Thymus (tissue), 11 donors: ENCODE data around the gene NBAS. TPM values are rescaled to one million over a fixed set of nuclear protein-coding genes. Genes with fewer than 3 reads are reported as not detected.
"Not testable (repeated sequence)": the region's sequence is repeated elsewhere in the genome, so short reads cannot be mapped to it uniquely, and the experiment has no call there.

Experiments
- DNase-seq, 9 donors: peaks; one replicate each; pipeline ENCODE4 v3.0.0-alpha.2; 2013; ENCODE audit warnings: low spot score in 9 of 9, low read depth in 6 of 9, missing footprints in 1 of 9
- H3K27ac ChIP-seq, 2 donors: one replicate each; pipeline ENCODE4 v1.5.1; 2013; ENCODE audit warnings: control low read depth in 1 of 2, low read depth in 1 of 2, low read length in 1 of 2, mild to moderate bottlenecking in 1 of 2, moderate library complexity in 1 of 2
- H3K27me3 ChIP-seq, 2 donors: one replicate each; pipeline ENCODE4 v1.5.1; 2013; ENCODE audit warnings: low read length in 1 of 2; ENCODE audit not compliant: control insufficient read depth in 2 of 2, insufficient read depth in 1 of 2
- H3K36me3 ChIP-seq, 2 donors: one replicate each; pipeline ENCODE4 v1.5.1; 2013; ENCODE audit warnings: low read length in 1 of 2, mild to moderate bottlenecking in 1 of 2, moderate library complexity in 1 of 2; ENCODE audit not compliant: control insufficient read depth in 2 of 2, insufficient read depth in 2 of 2
- H3K4me1 ChIP-seq, 2 donors: one replicate each; pipeline ENCODE4 v1.5.1; 2013; ENCODE audit warnings: low read length in 2 of 2; ENCODE audit not compliant: control insufficient read depth in 2 of 2, insufficient read depth in 2 of 2
- H3K4me3 ChIP-seq, 2 donors: one replicate each; pipeline ENCODE4 v1.5.1; 2013; ENCODE audit warnings: low read length in 2 of 2, control low read depth in 1 of 2, mild to moderate bottlenecking in 1 of 2
- H3K9me3 ChIP-seq, 2 donors: one replicate each; pipeline ENCODE4 v1.5.1; 2013; ENCODE audit warnings: low read length in 1 of 2, mild to moderate bottlenecking in 1 of 2; ENCODE audit not compliant: control insufficient read depth in 2 of 2, insufficient read depth in 1 of 2
- WGBS: extraction: QIAGEN DNeasy Blood & Tissue Kit; methylation state at CpG from one replicate; pipeline ENCODE4 v1.1.7; 2013; 5-methylcytosine and 5-hydroxymethylcytosine counted together
- polyA plus RNA-seq: library from polyadenylated mRNA; stranded (reverse); fragments of 200-250 nt; gene quantifications from one replicate; pipeline ENCODE4 v1.2.3, GENCODE V29; 2013
- total RNA-seq: library from RNA; stranded (reverse); fragments of 120-200 nt; gene quantifications from one replicate; pipeline ENCODE4 v1.2.4, GENCODE V29; 2013
- donor health status: healthy.

Gene NBAS
- total and polyA plus RNA-seq, 2 donors: 31.4 to 36.9 TPM

DNA sequence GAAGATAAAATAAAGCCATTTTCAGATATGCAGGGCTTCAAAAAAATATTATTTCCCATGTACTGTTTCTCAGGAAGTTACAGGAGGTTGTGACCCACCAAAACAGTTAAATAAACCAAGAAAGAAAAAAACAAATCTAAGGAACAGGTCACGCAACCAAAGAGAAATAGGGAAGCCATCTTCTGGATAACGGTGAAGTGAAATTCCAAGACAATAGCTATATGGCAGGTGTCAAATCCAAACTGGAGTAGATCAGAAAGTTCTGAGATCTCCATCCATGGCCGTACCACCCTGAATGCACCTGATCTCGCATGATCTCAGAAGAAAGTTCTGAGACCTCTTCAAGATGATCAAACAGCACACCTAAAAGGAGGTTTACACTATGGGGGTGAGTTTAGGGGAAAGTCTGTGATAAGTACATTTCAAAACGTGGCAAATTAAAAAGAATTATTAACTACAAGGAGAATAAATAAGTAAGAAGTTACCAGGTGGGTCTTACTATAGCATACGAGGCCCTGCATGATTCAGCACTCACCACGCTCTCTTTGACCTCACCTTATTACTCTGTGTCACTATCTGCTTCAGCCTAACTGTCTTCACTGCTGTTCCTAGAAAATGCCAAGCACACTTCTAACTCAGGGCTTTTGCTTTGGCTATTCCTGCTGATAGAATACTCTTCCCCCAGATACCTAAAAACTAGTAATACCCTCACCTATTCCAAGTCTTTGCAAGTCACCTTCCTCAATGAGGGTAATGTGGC is 29.9 kb downstream of the NBAS start:
- no peak overlapping the region for H3K27ac ChIP-seq
- no peaks in the 10 kb centered on the region for H3K9me3 ChIP-seq
- no peaks in the 10 kb centered on the region for H3K4me1 ChIP-seq
- H3K27me3 ChIP-seq: no peaks in the 10 kb centered on the region
- WGBS: 97% methylated on average over 7 of the region's 7 CpGs
- DNase-seq: no peak
- H3K4me3 ChIP-seq: no peak overlapping the region
- peaks cover 10 to 11% of the 10 kb centered on the region in 2 donors for H3K36me3 ChIP-seq

DNA sequence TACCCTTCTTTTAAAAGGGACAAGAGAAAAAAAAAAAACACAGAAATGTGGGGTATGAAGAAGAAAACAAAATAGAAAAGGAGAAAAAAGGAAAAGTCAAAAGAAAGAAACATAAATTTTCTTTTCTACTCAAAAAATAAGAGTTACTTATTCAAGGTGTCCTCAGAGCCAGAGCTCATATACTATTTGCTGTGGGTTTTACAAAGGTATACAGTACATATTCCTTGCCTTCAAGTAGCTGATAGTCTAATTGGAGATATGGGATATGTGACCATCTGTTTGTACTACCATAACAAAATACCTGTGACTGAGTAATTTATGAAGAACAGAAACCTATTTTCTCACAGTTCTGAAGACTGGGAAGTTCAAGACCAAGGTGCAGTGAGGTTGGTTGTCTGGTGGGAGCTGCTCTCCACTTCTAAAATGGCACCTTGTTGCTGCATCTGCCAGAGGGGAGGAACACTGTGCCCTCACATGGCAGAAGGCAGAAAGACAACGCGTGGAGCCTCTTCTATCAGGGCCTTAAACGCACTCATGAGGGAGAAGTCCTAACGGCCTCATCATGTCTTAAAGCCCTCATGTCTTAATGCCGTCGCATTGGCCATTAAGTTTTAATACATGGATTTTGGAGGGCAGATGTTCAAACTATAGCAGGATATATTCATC is 33.9 kb downstream of the NBAS start:
- peaks cover 13 to 20% of the 10 kb centered on the region in 2 donors for H3K36me3 ChIP-seq
- no peak overlapping the region for H3K27ac ChIP-seq
- no peak overlapping the region for H3K4me3 ChIP-seq
- H3K9me3 ChIP-seq: no peaks in the 10 kb centered on the region
- WGBS: 98% methylated on average over 6 of the region's 6 CpGs
- no peaks in the 10 kb centered on the region for H3K4me1 ChIP-seq
- no peaks in the 10 kb centered on the region for H3K27me3 ChIP-seq
- DNase-seq: no peak

DNA sequence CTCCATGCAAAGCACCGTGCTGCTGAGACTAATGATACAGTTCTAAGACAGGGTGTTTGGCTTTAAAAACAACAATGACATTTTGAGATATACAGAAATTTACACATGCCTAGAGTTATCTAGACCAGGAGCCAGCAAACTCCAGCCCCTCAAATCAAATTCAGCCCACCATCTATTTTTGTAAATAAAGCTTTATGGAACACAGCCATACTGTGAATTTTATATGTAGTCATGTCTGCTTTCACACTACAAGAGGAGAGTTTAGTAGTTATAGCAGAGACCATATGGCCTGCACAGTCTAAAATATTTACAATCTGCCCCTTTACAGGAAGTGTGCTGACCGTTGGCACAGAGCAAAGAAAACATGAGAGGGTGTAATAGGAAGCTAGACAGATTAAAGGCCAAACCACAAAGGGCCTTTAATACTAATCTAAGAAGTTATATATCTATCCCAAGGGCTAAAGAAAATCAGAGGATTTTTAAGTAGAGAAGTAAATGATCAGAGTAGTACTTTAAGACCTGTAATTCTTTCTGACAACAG is 39.4 kb downstream of the NBAS start:
- Histone ChIP-seq H3K27me3 (no peaks in the 10 kb centered on the region), H3K4me3 (no peak overlapping the region), H3K36me3 (peaks cover 6 to 12% of the 10 kb centered on the region in 2 donors), H3K27ac (no peak overlapping the region), H3K4me1 (no peaks in the 10 kb centered on the region), H3K9me3 (no peaks in the 10 kb centered on the region)
- 87% methylated on average over 2 of the region's 2 CpGs for WGBS
- no peak for DNase-seq

DNA sequence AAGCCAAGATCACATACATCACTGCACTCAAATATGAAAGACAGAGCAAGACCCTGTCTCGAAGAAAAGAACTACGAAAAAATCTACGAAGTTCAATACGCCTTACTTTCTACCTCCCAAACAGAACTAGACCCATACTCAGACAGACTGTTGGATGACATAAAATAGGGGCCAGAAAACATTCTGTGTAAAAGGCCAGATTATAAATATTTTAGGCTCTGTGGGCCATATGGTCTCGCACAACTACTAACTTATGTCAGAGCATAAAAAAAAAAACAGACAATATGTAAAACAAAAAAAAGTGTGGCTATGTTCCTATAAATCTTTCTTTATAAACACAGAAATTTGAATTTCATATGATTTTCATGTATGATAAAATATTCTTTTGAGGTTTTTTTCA is 40.8 kb downstream of the NBAS start:
- Histone ChIP-seq H3K27me3 (no peaks in the 10 kb centered on the region), H3K4me1 (no peaks in the 10 kb centered on the region), H3K36me3 (peaks cover 6 to 12% of the 10 kb centered on the region in 2 donors), H3K9me3 (no peaks in the 10 kb centered on the region), H3K4me3 (no peak overlapping the region), H3K27ac (no peak overlapping the region)
- over 99% methylated on average over 5 of the region's 5 CpGs for WGBS
- DNase-seq: no peak

DNA sequence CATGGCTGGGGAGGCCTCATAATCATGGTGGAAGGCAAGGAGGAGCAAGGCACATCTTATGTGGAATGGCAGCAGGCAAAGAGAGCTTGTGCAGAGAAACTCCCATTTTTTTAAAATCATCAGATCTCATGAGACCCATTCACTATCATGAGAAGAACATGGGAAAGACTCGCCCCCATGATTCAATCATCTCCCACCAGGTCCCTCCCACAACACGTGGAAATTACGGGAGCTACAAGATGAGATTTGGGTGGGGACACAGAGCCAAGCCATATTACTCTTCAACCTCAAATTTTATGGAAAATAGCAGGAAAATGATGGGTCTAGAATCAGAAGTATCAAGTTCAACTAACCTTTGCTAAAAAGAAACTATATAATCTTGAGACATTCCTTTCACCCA is 42.4 kb downstream of the NBAS start:
- H3K27ac ChIP-seq, H3K4me1 ChIP-seq, H3K27me3 ChIP-seq, H3K36me3 ChIP-seq, H3K9me3 ChIP-seq, DNase-seq, H3K4me3 ChIP-seq: not testable (repeated sequence)
- 98% methylated on average over 3 of the region's 3 CpGs for WGBS

DNA sequence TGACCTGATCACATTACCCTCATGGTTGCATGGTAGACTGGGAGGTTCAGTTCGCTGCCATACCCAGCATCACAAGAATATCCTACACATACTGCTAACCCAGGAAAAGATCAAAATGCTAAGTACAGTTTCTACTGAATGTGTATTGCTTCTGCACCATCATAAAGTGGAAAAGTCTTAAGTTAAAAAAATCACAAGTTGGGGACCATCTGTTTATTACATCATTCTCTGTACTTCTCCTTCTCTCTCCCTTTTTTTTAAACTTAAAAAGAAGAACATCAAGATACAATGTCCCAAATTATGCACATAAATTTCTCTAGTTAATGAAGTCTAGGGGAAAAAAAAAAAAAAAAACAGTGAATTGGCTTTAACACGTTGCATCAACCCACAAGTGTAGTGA is 43.3 kb downstream of the NBAS start:
- H3K9me3 ChIP-seq: no peaks in the 10 kb centered on the region
- H3K27me3 ChIP-seq: no peaks in the 10 kb centered on the region
- no peak overlapping the region for H3K27ac ChIP-seq
- no peak overlapping the region for H3K4me3 ChIP-seq
- H3K4me1 ChIP-seq: no peaks in the 10 kb centered on the region
- no peak for DNase-seq
- WGBS: 91% methylated on average over 2 of the region's 2 CpGs
- peaks cover 3% of the 10 kb centered on the region in 2 donors for H3K36me3 ChIP-seq

DNA sequence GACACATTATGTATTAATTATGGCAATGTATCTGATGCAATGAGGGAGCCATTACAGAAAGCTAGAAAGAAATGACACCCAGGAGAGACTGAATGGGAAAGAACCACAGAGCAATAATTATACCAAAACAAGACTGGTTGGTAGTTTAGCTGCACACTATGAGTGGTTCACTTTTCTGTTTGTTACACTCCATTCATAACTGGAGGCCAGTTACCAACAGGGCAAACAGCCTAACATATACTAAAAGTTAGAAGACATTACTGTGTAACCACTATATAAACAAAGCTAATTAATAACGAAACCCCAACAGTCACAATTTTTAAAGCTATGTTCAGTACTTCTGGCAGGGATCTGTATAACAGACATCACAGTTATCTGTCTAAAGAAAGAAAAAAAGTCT is 49.4 kb downstream of the NBAS start:
- no peaks in the 10 kb centered on the region for H3K4me1 ChIP-seq
- no peak overlapping the region for H3K27ac ChIP-seq
- H3K36me3 ChIP-seq: peaks cover 13 to 14% of the 10 kb centered on the region in 2 donors
- DNase-seq: no peak
- H3K9me3 ChIP-seq: no peaks in the 10 kb centered on the region
- no peaks in the 10 kb centered on the region for H3K27me3 ChIP-seq
- H3K4me3 ChIP-seq: no peak overlapping the region
- WGBS: 96% methylated on average over 1 of the region's 1 CpG

DNA sequence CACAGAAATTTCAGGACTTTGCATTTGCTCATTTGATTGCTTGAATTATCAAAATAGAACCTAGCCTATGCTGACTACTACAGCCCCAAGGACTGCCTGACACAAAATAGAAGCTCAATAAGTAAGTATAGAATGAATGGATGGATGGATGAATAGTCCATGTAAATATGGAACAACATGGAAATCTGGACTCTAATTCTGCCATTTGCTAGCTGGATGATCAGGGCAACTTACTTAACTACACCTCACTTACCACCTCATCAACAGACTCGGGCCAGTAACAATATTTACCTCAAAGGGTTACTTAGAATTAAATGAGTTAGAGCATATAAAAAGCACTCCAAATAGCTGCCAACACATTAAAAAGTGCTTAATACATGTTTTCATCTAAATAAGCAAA is 50.6 kb downstream of the NBAS start:
- H3K27me3 ChIP-seq: no peaks in the 10 kb centered on the region
- H3K9me3 ChIP-seq: no peaks in the 10 kb centered on the region
- no peak overlapping the region for H3K27ac ChIP-seq
- no peak for DNase-seq
- 97% methylated on average over 1 of the region's 1 CpG for WGBS
- no peaks in the 10 kb centered on the region for H3K4me1 ChIP-seq
- H3K36me3 ChIP-seq: peaks cover 13 to 14% of the 10 kb centered on the region in 2 donors
- H3K4me3 ChIP-seq: no peak overlapping the region

DNA sequence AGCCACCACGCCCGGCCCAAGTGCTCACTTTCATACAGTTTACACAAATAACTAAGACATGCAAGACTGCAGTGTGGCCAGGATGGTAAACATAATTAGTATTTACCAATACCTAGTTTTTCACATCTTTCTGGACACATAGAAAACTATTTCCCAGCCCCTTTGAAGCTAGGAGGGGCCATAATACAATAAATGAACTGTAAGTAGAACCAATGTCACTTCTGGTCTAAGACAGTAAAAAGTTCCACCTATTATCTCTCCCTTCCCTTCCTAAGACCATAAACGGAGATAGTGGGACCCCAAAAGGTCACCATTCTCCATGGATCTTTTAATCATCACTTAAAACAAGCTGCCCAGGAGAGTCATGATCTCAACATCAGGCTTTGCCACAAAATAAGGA is 51.0 kb downstream of the NBAS start:
- WGBS: 96% methylated on average over 3 of the region's 3 CpGs
- Histone ChIP-seq H3K27me3 (no peaks in the 10 kb centered on the region), H3K36me3 (peaks cover 13 to 17% of the 10 kb centered on the region in 2 donors), H3K4me1 (no peaks in the 10 kb centered on the region), H3K4me3 (no peak overlapping the region), H3K27ac (no peak overlapping the region), H3K9me3 (no peaks in the 10 kb centered on the region)
- DNase-seq: no peak
